GM12864 (cell line): ENCODE data around the gene PKP1.

Source experiments
- DNase-seq: peaks from one replicate; pipeline ENCODE4 v3.0.0-alpha.2; 2011; ENCODE audit warnings: low read depth
- H3K4me3 ChIP-seq: 2 replicates; pipeline ENCODE4 v1.5.1; 2011; ENCODE audit warnings: mild to moderate bottlenecking, low read depth, low read length, control low read depth
- CTCF ChIP-seq: IDR thresholded peaks from 2 replicates; pipeline ENCODE4 v1.5.1; 2011; ENCODE audit warnings: low read depth, mild to moderate bottlenecking, moderate library complexity, low read length, control low read depth, inconsistent platforms; ENCODE audit errors: missing control alignments

The PKP1 gene

DNA sequence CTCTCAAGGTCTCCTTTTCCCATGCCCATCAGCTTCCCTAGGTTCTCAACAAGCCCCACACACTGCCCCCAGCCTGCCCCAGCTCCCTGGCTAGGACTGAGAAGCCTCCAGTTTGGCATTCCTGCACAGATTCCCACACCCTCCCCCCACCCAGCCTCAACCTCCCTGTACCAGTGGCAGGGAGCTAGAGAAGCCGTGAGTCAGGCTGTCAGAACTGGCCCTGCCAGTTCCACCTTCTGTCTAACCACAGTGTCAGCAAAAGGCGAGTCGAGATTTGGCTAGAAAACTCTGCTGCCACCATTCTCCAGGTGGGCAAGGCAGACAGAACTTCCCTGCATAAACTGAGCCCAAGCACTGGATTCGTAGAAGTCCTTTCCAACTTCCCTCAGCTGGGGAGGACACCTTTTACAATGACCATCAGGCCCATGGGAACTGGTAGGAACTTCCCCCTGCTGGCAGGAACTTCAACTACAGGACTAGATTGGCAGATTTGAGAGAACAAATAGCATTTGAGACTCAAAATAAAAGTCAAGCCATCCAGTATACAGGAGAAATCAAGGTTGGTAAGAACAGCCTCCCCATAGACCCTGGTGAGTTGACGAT, 63.1 kb downstream of the PKP1 start:
- no peak for DNase-seq
- peak; percentile 67 for TF ChIP-seq CTCF
- H3K4me3 ChIP-seq = no peak overlapping the region

GRCh38 chr1:201346987-201347386, 63.7 kb downstream of the PKP1 start:
- no peak for TF ChIP-seq CTCF
- no peak overlapping the region for H3K4me3 ChIP-seq

GRCh38 chr1:201347498-201348210, 64.3 kb downstream of the PKP1 start:
- H3K4me3 ChIP-seq = no peak overlapping the region
- no peak for DNase-seq
- TF ChIP-seq CTCF = no peak

More at GRCh38 chr1:201346987-201347386, 63.7 kb downstream of the PKP1 start:
- DNase-seq = no peak

- peak; percentile 3 for DNase-seq
- TF ChIP-seq CTCF = peak; percentile 75
- no peak overlapping the region for H3K4me3 ChIP-seq
Measured at GRCh38 chr1:201348211-201348566, 64.9 kb downstream of the PKP1 start.

DNA sequence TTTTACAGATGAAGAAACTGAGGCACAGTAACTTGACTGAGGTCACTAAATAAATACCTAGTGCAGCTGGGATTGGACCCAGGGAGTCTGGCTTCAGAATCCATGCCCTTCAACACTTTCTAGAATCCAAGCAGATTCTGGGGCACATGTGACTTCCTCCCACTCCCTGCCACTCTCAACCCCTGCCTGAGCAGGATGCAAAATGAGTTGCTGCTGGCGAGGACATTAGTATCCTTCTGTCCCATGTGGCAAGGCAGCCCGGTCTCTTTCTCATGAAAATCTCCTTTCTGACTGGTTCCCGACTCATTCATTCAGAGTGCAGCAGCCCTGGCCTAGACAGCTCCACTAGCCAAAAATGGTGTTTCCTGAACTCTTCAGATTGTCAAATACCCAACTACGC, 65.8 kb downstream of the PKP1 start:
- DNase-seq = no peak
- TF ChIP-seq CTCF = no peak
- H3K4me3 ChIP-seq = no peak overlapping the region

DNA sequence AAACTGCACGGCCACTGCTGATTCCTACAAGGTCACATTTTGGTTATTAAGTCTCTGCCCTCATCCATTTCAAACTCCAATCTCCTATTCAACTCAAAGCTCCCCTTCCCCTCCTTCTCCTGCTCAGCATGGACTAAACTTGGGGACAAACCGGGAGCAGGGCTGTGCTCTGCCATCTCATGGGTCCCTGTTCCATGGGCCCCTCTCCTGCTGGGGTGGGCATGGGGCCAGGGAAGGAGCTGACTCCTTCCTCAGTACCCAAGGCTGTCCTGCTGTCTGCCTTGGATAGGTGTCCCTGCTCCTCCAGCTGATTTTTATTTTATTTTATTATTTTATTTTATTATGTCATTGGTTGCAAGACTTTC, 67.0 kb downstream of the PKP1 start:
- no peak for DNase-seq
- no peak for TF ChIP-seq CTCF
- H3K4me3 ChIP-seq = no peak overlapping the region

DNA sequence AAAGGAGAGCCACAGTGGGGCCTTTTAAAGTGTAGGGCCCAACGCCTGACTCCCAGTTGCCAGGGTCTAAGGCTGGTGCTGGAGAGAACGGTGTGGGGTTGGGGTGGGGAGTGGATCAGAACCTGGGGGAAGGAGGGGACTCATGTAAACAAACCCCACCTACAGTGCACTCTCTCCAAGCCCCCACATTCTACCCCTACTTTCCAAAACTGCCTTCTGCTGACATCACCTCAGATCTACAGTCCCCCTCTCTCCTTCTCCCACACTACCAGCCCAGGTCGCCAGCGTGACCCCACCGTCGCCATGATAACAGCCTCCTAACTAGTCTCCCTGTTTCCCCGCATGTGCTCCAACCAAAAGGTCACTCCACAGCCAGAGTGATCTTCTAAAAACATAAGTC, 67.6 kb downstream of the PKP1 start:
- no peak overlapping the region for H3K4me3 ChIP-seq
- TF ChIP-seq CTCF = no peak
- no peak for DNase-seq
